Thyroid gland (tissue), 4 donors: Measurements from ENCODE around the gene PLCL2. TPM values are rescaled to one million over a fixed set of nuclear protein-coding genes. Genes with fewer than 3 reads are reported as not detected.

Experiments
- DNase-seq, 2 donors: peaks; one replicate each; pipeline ENCODE4 v3.0.0-alpha.2; 2019
- H3K27ac ChIP-seq, 3 donors: fragments of 200-600 bp; sonication (generic); 1 replicate in 2 of 3; 2 replicates in 1 of 3; pipeline ENCODE4 v1.5.1; 2016 to 2019; ENCODE audit warnings: mild to moderate bottlenecking in 1 of 3, moderate library complexity in 1 of 3
- H3K27me3 ChIP-seq: fragments of 200-600 bp; sonication (generic); one replicate; pipeline ENCODE4 v1.5.1; 2019
- H3K36me3 ChIP-seq, 2 donors: fragments of 200-600 bp; sonication (generic); one replicate each; pipeline ENCODE4 v1.5.1; 2016 to 2019
- H3K4me1 ChIP-seq, 2 donors: fragments of 200-600 bp; sonication (generic); one replicate each; pipeline ENCODE4 v1.5.1; 2017 to 2019
- H3K4me3 ChIP-seq, 3 donors: fragments of 200-600 bp; sonication (generic); replicated peaks in 1 of 3; 1 replicate in 2 of 3; 2 replicates in 1 of 3; pipeline ENCODE4 v1.5.1; 2016; ENCODE audit warnings: mild to moderate bottlenecking in 1 of 3
- H3K9me3 ChIP-seq: fragments of 200-600 bp; sonication (generic); one replicate; pipeline ENCODE4 v1.5.1; 2017
- CTCF ChIP-seq, 6 experiments: fragments of 200-600 bp in 3 of 6; fragments of 450-650 bp in 3 of 6; sonication (generic) in 3 of 6; IDR thresholded peaks; one replicate each; pipeline ENCODE4 v1.5.1; 2016 to 2019; ENCODE audit warnings: antibody characterized with exemption in 6 of 6, mild to moderate bottlenecking in 2 of 6, inconsistent platforms in 1 of 6, moderate library complexity in 1 of 6
- POLR2A ChIP-seq, 2 donors: fragments of 450-650 bp; IDR thresholded peaks; one replicate each; pipeline ENCODE4 v1.6.1; 2017; ENCODE audit warnings: antibody characterized with exemption in 2 of 2, mild to moderate bottlenecking in 2 of 2, moderate library complexity in 1 of 2
- WGBS, 2 donors: methylation state at CpG; one replicate each; pipeline ENCODE4 v1.1.5; 2017; 5-methylcytosine and 5-hydroxymethylcytosine counted together
- intact Hi-C: fragments of 100-400 bp; cut with DNase I; formaldehyde crosslinking; loops from one replicate; pipeline ENCODE4 v1.15.1; 2023
- total RNA-seq, 4 donors: library from RNA; depleted of rRNA; stranded (reverse); fragments of >200 nt; gene quantifications; one replicate each; pipeline ENCODE4 v1.2.3, GENCODE V29; 2016

The PLCL2 gene
- total RNA-seq, 4 donors from 2014 or later, result 6.3 to 15.3 (median 9.3) TPM

- Histone ChIP-seq H3K4me1 (peaks cover 4 to 6% of the 10 kb centered on the region in 2 donors), H3K27ac (no peak overlapping the region), H3K9me3 (no peaks in the 10 kb centered on the region), H3K27me3 (no peaks in the 10 kb centered on the region), H3K4me3 (no peak overlapping the region), H3K36me3 (no peaks in the 10 kb centered on the region)
- 82 to 83% methylated on average over 9 of the region's 9 CpGs for WGBS, 2 donors
- intact Hi-C loops, result no loop called here
- no peak for DNase-seq
- TF ChIP-seq CTCF (IDR thresholded peaks at IDR 0.05), result no peak
- TF ChIP-seq POLR2A (IDR thresholded peaks at IDR 0.05), result no peak
Observed at GRCh38 chr3:16888785-16889607, 4.2 kb downstream of the PLCL2 start.

GRCh38 chr3:16890597-16891333 is 6.0 kb downstream of the PLCL2 start:
- intact Hi-C loops, result no loop called here
- no peaks in the 10 kb centered on the region for H3K27me3 ChIP-seq
- no peaks in the 10 kb centered on the region for H3K9me3 ChIP-seq
- no peaks in the 10 kb centered on the region for H3K36me3 ChIP-seq
- H3K4me1 ChIP-seq, result peaks cover under 1 to 3% of the 10 kb centered on the region in 2 donors
- DNase-seq, result no peak
- WGBS, 2 donors, result 86 to 89% methylated on average over 5 of the region's 5 CpGs
- TF ChIP-seq CTCF (IDR thresholded peaks at IDR 0.05), result no peak
- TF ChIP-seq POLR2A (IDR thresholded peaks at IDR 0.05), result no peak
- no peak overlapping the region for H3K27ac ChIP-seq
- no peak overlapping the region for H3K4me3 ChIP-seq

- no peak for DNase-seq
- intact Hi-C loops, result no loop called here
- Histone ChIP-seq H3K9me3 (no peaks in the 10 kb centered on the region), H3K4me3 (no peak overlapping the region), H3K36me3 (no peaks in the 10 kb centered on the region), H3K4me1 (no peaks in the 10 kb centered on the region), H3K27me3 (no peaks in the 10 kb centered on the region), H3K27ac (no peak overlapping the region)
- WGBS, 2 donors, result 96 to 97% methylated on average over 1 of the region's 1 CpG
- no peak for TF ChIP-seq CTCF (IDR thresholded peaks at IDR 0.05)
- no peak for TF ChIP-seq POLR2A (IDR thresholded peaks at IDR 0.05)
Observed at GRCh38 chr3:16893618-16894200, 9.0 kb downstream of the PLCL2 start.

GRCh38 chr3:16896094-16896627 is 11.4 kb downstream of the PLCL2 start:
- no peak for DNase-seq
- H3K4me1 ChIP-seq, result no peaks in the 10 kb centered on the region
- no peak overlapping the region for H3K4me3 ChIP-seq
- H3K9me3 ChIP-seq, result no peaks in the 10 kb centered on the region
- H3K27ac ChIP-seq, result no peak overlapping the region
- intact Hi-C loops, result no loop called here
- H3K36me3 ChIP-seq, result no peaks in the 10 kb centered on the region
- H3K27me3 ChIP-seq, result no peaks in the 10 kb centered on the region
- 72 to 79% methylated on average over 5 of the region's 5 CpGs for WGBS, 2 donors
- TF ChIP-seq CTCF (IDR thresholded peaks at IDR 0.05) (no peak), POLR2A (IDR thresholded peaks at IDR 0.05) (no peak)
